GM19023 (cell line): Measurements from ENCODE around the gene KLF3.
A peak's percentile ranks its signal among the peaks of the same experiment; 100 is the strongest.

Source experiments
- ATAC-seq: cut with Tn5 transposase; IDR thresholded peaks from one replicate; pipeline ENCODE4 v1.9.1; 2021; ENCODE audit warnings: mild to moderate bottlenecking, moderate library complexity; ENCODE audit not compliant: unreplicated experiment

KLF3 gene

DNA sequence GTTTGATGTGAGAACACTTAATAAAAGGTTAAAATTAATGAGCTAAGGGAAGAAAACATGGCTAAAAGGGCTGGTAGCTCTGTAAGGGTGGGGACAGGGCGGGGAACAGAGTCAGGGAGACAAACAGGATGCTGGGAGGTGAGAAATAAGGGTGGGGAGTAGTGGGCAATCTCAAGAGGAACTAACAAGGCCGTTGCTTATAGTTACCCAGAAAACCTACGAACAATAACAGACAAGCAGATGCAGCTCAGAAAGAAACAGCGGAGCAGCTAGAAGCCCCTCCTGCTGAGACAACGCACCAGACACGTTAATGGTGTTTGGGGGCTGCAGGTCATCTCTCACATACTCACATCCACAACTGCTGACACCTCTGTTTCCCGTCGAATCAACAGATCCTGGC, 9.7 kb upstream of the KLF3 start:
- ATAC-seq, result no peak

DNA sequence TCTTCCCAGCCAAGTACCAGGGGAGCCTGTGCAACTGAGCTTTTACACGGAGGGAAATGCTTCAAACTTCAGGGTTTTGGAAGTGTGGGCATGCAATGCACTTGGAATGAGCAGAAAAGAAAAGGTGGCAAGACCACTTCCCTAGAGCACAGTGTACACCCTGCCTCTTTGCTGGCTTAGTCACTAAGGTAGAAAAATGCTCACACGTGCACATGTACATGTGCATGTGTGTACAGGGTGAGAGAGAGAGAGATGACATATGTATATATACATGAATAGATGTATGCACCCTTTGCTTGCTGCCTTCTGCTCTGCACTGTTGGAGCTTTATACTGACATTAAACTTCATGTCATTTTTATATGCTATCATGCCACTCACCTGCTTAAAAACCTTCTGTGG, 7.9 kb upstream of the KLF3 start:
- ATAC-seq, result no peak

DNA sequence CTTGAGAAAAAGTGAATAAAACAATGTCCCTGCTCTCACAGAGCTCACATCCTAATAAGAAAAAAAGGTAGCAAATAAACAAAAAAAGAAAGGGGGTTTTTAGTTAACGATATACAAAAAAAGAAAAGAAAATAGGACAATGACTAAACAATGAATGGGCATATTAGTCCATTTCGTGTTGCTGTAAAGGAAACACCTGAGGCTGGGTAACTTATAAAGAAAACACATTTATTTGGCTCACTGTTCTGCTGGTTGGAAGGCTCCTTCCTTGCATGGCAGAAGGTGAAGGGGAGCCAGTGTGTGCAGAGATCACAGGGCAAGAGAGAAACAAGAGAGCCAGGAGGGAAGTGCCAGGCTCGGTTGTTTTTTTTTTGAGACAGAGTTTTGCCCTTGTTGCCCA, 4.7 kb upstream of the KLF3 start:
- no peak for ATAC-seq

DNA sequence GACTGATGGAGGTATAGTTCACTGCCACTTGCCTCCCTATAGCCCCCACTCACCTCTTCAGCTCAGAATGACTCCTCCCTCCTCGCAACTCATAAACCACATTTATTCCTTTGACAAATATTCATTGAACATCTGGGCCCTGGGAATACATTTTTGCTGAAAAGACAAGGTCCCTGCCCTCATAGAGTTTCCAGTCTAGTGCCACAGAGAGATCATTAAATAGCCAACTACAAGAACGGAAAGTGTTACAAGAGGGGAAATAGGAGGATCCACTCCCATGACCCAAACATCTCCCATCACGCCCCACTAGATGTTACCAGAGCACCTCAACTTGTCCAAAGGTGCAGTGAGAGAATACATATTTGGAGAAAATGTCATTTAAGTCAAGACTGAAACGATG, 3.2 kb upstream of the KLF3 start:
- no peak for ATAC-seq

DNA sequence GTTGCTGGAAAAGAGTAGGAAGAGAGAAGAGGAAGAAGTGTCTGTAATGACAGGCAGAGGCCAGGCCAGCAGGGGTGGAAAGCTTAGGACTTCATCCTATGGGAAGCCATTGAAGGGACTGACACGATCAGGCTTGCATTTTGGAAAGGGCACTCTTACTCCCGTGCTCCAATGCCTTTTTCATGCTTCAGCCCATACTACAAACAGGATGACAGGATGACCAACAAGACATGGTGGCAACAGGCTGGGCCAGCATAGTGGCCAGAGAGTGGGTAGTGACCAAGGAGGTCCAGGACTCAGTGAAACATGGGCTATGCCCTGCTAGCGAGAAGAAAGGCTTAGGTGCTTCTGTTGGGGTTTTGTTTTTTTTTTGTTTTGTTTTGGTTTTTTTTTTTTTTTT, 2.6 kb upstream of the KLF3 start:
- no peak for ATAC-seq

DNA sequence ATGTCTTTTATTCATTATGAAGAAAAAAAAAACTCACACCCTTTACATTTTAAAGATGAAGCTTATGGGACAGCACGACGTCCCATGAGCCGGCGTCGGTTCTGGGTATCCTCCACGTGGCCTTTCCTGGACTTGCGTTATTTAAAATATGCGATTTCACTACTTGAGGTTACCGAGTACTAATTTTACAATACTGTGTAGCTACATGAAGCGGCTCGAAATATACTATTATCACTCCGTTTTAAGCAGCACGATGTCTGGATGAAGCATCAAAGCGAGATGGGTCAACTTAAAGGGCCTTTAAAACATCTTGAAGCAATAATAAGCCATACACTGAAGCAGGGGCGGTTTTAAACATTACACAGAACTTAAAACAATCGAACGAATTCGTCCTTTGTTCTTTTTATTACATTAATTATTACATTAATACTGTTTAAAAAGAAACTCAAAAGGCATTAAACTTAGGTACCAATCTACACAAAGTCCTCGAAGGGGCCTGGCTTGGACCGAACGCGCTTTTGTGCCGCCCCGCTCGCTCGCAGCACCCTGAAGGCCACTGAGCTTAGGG, 1.4 kb upstream of the KLF3 start:
- no peak for ATAC-seq

DNA sequence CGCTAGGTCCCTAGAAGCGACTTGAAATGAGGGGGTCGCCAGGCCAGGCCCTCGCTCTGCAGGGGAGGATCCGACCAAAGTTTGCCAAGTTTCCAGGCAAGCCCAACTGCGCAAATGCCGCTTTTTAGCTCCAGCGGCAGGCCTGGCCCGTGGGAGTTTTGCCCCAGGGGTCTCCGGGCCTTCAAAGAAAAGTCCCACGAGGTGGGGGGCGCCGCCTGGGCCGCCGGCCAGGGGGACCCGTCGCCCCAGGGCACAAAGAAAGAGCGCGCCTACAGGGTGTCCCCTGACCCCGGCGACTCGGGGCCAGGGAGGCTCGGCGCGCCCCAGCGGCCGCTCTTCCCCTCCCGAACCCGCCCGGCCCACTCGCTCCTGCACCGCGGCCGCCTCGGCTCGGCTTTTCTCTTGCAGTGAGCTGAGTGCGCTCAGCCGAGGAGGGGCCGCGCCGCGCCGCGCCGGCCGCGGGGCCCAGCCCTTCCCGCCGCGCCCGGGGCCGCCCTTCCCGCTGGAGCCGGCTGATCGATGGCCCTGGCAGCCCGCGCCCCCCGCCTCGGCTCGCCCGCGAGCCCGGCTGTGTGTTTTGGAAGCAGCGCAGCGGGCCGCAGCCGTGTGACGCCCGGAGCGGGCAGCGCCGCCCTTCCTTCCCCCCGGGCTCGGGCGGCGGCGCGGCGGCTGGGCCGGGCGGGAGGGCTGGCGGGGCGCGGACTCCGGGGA, 754 bp upstream of the KLF3 start:
- peak; percentile 41 for ATAC-seq

DNA sequence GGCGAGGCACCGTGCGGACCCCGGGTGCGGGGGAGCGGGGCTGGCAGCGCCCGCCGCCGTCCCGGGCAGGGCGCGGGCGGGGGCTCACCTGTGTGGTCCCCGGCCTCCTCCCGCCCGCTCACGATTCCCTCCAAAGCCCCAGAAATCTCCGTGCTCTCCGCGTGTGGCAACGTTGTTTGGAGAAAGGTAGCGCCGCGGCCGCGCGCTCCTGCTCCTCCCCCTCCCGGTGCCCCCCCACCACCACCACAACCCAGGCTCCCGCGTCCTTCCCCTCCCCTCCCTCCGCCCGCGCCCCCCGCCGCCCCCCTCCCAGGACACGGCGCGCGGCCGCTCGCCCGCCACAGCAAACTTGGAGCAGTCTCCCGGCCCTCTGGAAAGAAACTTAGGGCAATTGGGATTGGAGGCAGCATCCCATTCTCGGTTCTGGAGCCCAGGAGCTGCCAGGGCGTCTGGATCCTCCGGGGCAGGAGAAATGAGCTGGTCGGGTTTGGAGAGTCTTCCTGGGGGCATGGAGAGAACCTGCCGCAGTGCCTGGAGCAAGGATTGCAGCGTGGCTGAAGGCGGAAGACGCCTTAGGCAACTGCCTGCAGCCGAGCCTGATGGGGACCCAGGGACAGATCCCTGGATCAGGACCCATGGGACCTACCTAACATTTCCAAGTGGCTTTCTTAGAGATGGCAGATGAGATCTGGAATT, 855 bp downstream of the KLF3 start:
- no peak for ATAC-seq

DNA sequence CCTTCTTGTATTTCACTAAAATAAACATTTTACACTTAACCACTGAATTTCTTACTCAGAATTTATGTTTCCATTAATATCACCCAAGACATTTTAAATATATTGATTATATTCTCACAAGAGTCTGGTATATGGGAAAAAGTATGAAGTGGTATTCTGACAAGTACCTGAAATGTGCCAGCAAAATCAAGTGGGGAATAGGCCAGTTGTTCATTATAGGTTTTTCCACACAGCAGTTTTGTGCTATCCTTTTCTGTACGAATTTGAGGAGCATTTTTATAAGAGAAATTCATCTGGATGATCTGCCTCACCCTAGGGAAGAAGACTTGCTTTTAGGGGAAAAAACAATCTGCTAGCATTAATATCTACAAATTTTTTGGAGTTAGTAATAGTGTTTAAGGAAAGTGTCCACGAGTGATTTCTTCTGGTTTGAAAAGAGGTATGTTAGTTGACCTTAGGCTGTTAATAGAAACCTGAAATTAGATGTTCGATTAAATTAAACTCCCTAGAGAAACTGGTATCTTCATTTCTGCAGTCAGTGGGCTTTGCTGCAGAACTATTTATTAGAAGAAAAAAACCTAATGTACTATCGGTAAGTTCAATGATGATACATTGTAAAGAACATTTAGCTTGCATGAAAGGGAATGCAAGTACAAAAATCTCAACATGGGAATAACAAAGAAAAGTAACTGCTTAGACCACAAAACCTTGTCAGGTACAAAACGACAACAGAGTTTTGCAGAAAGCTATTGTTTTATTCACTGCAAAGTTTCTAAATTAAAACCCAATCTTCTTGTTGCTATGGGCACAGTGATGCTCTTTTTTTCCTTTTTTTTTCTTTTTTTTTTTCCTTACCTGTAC, 1.8 kb downstream of the KLF3 start:
- ATAC-seq, result no peak

DNA sequence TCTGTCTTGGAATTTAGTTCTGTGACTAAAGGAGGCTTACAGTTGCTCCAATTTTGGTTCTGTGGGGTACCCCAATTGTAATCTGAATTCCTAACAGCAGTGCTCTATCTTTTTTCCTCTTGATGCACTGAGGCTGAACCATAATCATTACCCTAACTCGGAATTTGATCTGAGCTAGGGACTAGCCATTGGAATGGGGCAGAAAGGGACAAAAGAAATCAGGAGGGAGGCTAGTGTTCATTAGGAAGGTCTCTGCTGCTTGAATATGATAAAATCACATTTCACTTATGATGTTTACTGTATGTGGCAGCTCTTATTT, 2.7 kb downstream of the KLF3 start:
- ATAC-seq, result no peak

DNA sequence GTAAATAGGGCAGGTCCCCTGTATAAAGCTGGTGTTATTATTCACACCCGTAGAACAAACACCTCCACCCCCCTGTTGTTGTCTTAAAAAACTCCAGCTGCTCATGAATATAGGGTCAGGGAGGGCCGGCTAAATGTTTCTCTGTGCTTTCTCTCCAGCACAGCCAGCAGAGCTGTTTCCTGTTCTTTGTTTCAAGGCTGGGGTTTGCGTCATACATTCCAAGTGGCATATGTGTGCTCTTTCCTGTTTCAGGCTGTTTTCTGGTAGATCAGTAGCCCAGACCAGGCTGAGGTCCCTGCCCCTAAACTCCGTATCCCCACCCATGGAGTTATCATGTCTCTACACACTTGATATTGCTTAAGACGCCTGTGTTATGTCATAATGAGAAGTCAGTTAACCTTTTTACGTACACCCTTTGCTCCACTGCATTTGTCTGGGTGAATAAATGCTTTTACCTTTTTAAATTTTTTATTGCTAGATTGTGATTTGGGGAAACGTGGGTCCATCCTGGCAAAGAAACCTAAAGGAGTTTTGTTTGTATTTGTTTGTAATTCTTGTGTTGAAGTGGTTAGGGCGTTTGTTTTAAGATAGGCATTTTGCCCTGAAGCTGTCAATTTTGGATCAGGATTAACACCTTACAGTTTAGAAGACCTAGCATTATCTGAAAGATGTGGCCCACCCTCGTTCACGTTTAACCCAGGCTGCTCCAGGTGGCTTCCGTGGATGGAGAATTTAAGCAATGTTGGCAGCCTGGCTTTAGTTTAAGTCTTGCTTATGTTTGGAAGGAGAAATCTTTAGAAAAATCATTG, 3.3 kb downstream of the KLF3 start:
- no peak for ATAC-seq

DNA sequence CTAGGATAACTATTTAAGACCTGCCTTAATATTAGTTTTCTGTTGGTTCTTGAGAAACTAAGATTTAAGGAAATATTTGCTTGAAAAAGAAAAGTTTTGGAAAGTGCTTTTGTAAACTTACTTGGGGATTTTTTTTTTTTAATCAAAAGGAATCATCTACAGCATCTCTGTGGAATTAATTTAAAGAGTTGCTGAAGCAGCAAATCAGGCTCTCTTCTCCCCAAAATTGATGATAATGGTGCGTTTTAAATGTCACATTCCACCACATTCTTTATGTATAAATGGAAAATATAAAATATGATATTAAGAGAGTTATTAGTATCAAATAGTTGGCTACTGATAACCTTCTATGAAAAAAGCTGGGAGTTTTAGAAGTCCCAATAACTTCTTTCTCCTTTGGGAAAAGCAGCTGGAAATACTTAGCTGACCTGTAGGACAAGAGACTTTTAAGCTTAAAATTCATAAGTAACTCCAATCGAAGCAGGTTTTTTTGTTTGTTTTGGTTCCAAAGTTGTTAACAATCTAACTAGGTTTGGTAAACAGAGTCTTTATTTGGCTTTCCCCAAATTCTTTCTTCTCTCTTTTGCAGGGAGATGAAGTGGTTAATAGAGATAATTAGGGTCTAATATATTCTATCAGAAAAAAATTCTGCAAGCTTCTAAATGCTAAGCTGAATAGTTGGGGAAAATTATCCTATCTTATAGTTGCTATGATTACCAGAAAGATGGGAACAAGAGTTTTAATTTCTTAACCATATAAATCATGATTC, 4.4 kb downstream of the KLF3 start:
- no peak for ATAC-seq

DNA sequence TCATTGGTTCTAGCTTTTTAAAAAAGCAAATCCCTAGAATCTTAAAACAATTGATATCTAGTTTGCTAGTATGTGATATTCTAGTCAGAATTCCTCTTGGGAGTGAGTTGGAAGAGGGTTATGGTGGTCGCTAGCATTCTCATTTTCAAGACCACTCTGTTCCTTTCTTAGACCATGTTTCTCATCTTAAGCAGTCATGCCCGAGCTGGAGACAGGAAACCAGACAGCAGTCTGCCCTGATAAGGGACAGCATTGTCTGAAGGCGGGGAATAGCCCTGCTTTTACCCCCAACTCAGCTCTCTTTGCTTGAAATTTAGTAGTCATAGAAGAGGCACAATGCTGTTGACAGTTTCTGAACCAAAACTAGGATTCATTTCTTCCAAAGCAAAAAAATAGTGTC, 5.2 kb downstream of the KLF3 start:
- no peak for ATAC-seq

DNA sequence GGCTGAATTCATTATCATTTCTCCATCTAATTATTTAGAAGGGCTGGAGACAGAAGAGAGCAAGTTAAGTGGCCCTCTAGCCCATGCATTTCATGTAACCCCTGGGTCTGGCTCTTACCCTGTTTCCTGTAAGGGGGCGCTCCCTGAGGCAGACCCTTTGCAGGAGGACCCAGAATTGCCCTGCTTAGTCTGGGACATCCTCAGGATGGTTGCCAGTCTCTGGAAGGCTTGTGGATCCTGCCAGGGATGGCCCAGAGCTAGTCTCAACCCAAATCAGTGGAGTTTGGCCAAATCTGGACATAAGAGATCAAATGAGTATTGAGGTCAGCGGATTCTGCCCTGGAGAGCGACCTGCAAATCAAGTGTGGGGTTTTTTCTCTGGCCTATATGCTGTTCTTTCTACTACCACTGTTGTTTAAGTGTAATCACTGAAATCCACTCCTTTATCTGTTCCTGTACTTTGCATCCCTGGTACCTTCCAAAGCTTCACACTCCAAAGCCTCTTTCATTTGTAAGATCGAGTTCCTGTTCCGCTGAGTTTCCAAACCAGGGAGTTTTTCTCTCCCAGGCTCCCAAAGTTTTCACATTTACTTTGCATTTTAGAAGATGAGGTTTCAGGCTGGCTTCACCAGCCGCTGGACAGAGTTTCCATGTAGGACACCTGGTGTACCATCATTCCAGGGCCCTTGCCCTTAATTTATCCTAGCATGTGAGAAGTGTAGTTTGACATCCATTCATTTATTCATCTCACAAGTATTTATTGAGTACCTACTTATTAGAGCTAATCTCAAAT, 6.3 kb downstream of the KLF3 start:
- no peak for ATAC-seq

DNA sequence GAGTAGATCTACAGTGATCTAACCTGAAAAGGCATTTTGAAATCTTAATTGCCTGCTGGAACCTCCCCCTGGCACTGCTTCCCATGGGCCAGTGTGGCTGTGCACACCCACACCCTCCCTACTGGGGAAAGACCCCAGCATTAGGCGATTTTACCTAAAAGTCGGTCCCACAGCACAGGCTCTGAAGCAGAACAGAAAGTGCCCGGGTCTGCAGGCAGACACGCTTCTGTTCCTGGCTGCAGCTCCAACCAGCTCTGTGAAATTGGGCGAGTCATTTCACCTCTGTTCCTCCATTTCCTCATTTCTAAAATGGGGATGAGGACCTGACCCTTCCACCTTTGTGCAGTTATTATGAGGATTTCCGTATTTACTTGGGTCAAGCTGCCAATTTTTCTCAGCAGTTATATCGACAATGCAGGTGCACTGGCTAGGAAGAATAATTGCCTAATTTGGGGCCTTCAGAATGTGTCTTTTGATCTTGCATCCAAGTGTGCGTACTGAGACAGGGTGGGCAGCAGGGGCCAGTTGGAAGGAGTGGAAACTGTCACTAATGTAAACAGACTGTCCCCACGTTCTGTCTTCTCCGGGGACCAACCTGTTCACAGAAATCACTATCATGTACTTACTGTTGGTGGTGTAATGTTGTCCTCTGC, 7.1 kb downstream of the KLF3 start:
- no peak for ATAC-seq

DNA sequence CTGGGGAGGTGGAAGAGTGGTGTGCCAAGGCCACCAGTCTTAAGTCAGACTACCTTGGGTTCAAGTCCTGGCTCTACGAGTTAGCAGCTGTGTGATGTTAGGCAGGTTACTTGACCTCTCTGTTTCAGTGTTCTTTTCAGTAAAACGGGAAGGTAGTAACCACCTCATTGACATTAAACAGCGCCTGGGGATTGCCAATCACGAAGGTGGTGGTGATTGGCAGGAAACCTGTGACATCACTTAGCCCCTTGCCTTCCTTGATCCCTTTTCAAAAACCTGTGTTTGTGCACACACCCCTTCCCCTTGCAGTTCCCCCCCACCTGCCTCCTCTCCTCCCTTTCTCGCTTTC, 7.6 kb downstream of the KLF3 start:
- no peak for ATAC-seq

DNA sequence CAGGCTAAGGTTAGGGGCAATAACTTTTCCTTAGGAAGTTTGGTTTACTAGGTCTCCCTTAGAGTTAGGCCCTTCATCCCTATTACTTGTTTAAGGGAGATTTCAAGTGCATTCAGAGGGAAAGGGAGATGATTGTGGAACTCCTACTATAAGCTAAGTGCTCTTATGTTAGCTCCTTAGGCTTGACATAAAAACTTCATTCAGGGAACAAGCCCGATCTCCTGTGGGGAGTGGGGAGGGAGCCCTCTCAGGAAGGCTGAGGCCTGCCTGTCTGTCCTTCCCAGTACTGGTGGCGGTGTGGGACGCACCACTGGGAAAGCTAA, 8.0 kb downstream of the KLF3 start:
- no peak for ATAC-seq

DNA sequence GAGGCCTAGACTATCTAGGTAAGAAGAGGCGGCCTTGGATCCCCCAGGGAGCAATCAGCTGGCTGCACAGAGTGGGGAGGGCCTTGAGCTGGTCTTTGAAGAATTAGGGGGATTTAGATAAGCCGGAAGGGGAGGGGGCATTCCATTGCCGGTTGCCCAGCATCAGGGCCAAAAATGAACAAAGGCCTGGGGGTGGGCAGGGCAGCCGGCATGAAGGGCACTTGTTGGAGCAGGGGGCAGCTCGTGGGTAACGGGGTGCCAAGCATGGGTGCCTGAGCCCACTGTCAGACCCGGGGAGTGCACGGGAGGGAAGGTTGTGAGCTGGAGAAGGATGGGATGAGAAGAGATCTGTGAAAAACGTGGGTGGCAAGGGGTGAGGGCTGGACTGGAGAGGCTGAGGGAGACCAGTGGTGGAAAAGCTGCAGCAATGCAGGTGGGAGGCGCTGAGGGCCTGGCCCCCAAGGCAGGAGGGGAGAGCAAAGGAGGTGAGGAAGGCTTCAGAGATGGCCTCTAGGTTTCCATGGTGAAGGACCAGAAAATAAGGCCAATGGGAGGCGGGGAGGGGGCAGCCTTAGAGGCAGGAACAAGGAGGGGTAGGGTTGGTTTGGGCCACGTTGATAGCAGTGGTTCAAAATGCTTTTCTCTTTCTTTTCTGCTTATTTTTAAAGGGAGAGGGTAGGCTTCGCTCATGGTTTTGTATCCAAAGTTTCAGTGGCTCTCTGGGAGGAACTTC, 8.6 kb downstream of the KLF3 start:
- no peak for ATAC-seq
